ENCODE measurements around the gene LHFPL3.
A peak's percentile ranks its signal among the peaks of the same experiment; 100 is the strongest.

Gene LHFPL3

DNA sequence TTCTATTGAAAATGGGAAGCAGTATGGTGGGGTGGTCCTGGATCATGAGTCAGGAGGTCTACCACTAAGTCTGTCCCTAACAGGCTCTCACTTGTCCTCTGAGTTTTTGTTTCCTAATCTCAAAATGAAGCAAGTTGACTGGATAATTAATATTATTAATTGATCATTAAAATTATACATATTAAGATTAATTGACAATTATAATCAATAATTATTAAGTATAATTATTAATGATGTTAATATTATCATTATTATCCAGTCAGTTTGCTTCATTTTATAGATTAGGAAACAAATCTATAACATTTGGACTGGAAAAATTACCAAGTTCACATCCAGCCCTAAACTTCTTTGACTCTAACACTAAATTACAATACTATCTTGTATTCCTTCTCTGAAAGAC lies 511.4 kb downstream of the LHFPL3 start:
- DNase-seq = no peak
- H3K4me3 ChIP-seq (ENCODE audit: low read depth, low read length) = no peak overlapping the region
- H3K27me3 ChIP-seq = peaks cover 21% of the 10 kb centered on the region
- TF ChIP-seq, protein P1, sequence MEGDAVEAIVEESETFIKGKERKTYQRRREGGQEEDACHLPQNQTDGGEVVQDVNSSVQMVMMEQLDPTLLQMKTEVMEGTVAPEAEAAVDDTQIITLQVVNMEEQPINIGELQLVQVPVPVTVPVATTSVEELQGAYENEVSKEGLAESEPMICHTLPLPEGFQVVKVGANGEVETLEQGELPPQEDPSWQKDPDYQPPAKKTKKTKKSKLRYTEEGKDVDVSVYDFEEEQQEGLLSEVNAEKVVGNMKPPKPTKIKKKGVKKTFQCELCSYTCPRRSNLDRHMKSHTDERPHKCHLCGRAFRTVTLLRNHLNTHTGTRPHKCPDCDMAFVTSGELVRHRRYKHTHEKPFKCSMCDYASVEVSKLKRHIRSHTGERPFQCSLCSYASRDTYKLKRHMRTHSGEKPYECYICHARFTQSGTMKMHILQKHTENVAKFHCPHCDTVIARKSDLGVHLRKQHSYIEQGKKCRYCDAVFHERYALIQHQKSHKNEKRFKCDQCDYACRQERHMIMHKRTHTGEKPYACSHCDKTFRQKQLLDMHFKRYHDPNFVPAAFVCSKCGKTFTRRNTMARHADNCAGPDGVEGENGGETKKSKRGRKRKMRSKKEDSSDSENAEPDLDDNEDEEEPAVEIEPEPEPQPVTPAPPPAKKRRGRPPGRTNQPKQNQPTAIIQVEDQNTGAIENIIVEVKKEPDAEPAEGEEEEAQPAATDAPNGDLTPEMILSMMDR (IDR thresholded peaks at IDR 0.05; ENCODE audit: low read depth, low read length) = no peak
- H3K36me3 ChIP-seq = no peaks in the 10 kb centered on the region
- H3K4me1 ChIP-seq = no peaks in the 10 kb centered on the region
- no peaks in the 10 kb centered on the region for H3K9me3 ChIP-seq

DNA sequence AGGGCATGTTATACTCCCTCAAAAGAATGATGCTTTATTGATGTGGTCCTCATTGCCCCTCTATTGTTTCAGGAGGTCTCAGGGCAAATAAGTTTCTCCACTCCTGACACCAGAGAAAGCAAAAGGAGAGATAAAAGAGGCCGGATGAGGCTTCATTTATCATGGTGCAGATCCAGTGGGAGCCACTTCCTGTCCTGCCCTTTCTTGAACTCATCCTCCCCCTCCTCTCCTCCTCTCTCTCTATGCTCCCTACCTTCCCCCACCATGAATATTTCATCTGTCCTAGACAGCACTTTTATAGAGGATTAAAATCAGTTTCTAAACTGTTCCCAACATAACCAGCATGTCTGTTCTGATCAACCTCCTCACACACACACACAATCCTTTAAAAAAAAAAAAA lies 513.4 kb downstream of the LHFPL3 start:
- Histone ChIP-seq H3K27me3 (peaks cover 37% of the 10 kb centered on the region), H3K9me3 (no peaks in the 10 kb centered on the region), H3K36me3 (no peaks in the 10 kb centered on the region), H3K4me3 (ENCODE audit: low read depth, low read length) (no peak overlapping the region), H3K4me1 (no peaks in the 10 kb centered on the region)
- DNase-seq = no peak
- TF ChIP-seq, protein P1 (IDR thresholded peaks at IDR 0.05; ENCODE audit: low read depth, low read length) = no peak

DNA sequence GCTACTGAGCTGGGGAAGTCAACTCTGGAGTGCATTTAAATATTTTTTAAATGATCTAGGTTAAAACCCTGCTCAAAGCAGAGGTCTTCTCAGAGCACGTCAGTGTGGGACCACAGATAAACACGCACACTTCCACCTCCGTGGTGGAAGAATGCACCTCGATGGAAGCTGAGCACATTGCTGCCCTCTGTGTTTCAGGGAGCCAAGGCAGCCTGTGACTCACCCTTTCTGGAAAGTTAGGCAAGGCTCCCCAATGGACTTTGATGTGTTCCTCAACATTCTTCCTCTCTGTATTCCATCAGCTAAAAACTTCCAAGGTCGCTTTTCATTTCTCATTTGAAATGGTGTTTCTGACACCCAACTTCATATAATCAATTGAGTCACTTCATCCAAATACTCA lies 514.8 kb downstream of the LHFPL3 start:
- Histone ChIP-seq H3K4me3 (ENCODE audit: low read depth, low read length) (no peak overlapping the region), H3K9me3 (no peaks in the 10 kb centered on the region), H3K27me3 (peaks cover 32% of the 10 kb centered on the region), H3K36me3 (no peaks in the 10 kb centered on the region), H3K4me1 (no peaks in the 10 kb centered on the region)
- DNase-seq = no peak
- TF ChIP-seq, protein P1 (IDR thresholded peaks at IDR 0.05; ENCODE audit: low read depth, low read length) = no peak

DNA sequence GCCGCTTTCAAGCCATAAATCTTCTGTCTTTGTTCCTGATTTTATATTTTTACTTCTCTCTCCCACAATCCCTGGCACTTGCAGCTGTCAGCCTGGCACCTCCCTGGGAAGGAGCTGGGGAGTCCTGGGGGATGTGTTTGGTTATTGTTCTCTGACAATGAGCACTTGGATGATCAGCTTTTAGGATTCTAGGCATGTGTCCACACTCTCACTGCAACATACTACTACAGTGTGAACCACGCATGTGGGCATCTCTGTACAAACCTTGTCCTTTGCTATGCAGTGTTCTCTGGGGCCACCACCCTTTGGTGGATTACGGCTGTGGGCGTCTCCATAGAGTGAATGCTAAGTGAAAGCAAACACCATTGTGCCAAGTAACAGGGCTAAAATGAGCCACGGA lies 517.2 kb downstream of the LHFPL3 start:
- Histone ChIP-seq H3K4me1 (no peaks in the 10 kb centered on the region), H3K36me3 (no peaks in the 10 kb centered on the region), H3K27me3 (peaks cover 25% of the 10 kb centered on the region), H3K4me3 (ENCODE audit: low read depth, low read length) (no peak overlapping the region), H3K9me3 (no peaks in the 10 kb centered on the region)
- TF ChIP-seq, protein P1 (IDR thresholded peaks at IDR 0.05; ENCODE audit: low read depth, low read length) = no peak
- DNase-seq = no peak

DNA sequence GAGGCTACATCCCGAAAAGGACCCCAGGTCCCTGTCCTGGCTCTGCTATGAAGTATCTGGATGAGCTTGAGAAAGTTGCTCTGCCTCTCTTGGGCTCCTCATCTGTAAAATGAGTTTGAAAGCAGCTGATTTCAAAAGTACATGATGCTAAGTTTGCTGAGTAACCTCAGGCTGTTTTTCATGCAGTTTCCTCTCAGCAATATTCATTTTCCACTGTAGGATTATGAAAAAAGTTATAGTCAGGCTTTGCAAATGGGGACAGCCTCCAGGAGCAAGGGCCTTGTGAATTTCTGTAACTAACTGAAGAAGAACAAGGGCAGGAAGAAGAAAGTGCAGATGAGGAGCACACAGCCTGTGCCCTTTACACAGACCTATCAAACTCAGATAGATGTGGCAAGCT lies 518.3 kb downstream of the LHFPL3 start:
- TF ChIP-seq, protein P1 (IDR thresholded peaks at IDR 0.05; ENCODE audit: low read depth, low read length) = no peak
- no peak for DNase-seq
- no peak overlapping the region for H3K4me3 ChIP-seq (ENCODE audit: low read depth, low read length)
- H3K36me3 ChIP-seq = no peaks in the 10 kb centered on the region
- H3K27me3 ChIP-seq = peaks cover 25% of the 10 kb centered on the region
- H3K4me1 ChIP-seq = no peaks in the 10 kb centered on the region
- H3K9me3 ChIP-seq = no peaks in the 10 kb centered on the region

DNA sequence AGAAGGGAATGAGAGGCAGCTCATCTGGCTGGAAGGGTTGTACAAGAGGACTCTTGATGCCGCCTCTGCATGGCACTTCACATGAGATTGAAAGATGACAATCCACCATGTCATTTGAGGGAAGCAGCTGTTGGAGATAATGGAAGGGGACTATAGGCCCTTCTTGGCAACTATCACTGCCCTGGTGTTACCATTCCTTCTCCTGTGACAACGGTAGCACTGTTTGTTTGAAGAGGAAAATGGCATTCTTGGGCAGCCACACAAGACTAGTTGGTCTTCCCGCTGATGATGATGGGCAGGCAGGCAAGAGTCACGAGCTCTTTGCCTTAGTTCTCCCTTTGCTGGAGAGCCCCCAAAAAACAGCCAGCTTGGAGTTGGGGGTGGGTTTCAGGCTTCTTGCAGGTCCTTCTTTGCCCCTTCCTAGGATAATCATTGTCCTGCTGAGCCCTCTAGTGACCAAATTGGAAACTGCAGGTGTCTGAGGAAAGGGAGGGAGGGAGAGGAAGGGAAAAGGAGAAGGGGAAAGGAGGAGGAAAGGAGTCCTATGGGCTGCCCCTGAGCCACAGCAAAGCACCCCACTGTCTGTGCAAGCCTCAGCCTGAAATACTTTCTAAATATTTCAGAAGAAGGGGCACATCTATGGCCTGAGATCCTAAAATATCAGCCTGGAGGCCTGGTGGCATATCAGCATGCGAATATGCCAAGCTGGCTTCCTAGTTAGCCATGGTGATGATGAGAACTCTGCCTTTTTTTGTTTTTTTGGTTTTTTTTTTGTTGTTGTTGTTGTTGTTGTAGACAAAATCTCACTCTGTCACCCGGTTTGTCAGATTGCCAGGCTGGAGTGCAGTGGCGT lies 520.0 kb downstream of the LHFPL3 start:
- peaks cover 25% of the 10 kb centered on the region for H3K27me3 ChIP-seq
- no peaks in the 10 kb centered on the region for H3K9me3 ChIP-seq
- peak; percentile 69 for DNase-seq
- H3K4me3 ChIP-seq (ENCODE audit: low read depth, low read length) = no peak overlapping the region
- no peaks in the 10 kb centered on the region for H3K36me3 ChIP-seq
- TF ChIP-seq, protein P1 (IDR thresholded peaks at IDR 0.05; ENCODE audit: low read depth, low read length) = peak; percentile 93
- H3K4me1 ChIP-seq = no peaks in the 10 kb centered on the region

All from BE2C (cell line).